SKM-1 treated with dmso at 0.1 percent for 144 hours (cell line): ENCODE results near the gene B4GALNT4.
"Not testable (repeated sequence)": the region's sequence is repeated elsewhere in the genome, so short reads cannot be mapped to it uniquely, and the experiment has no call there.

Experiments
- DNase-seq: peaks from one replicate; lab custom pipeline; 2025; ENCODE audit not compliant: unreplicated experiment; lab: John Stamatoyannopoulos, UW

The B4GALNT4 gene

DNA sequence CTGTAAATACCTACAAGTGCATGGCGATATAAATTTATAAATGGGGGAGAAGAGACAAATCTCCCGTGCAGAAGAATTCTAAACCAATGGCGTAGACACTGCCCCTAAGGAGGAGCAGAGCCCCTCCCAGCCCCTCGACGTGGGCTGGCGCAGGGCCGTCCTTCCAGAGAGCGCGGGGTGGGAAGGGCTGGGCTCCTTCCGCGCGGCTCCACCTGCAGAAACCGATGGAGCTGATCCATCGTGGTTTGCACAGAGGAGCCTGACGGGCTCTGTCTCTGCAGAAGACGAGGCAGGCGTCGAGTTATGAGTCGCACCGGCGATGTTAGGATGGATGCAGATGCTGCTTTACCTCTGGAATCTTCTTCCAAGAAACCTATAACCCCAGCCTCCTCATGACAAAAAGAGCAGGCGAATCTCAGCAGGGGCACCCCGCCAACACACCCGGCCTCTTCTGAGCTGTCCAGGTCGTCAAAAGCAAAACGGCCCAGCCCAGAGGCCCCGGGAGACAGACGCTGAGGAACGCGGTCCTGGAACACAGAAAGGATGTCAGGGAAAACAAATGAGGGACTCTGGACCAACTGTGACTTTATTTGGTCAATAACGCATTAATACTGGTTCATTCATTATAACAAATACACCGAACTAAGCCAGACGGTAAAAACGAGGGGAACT, 11.0 kb upstream of the B4GALNT4 start:
- no peak for DNase-seq

DNA sequence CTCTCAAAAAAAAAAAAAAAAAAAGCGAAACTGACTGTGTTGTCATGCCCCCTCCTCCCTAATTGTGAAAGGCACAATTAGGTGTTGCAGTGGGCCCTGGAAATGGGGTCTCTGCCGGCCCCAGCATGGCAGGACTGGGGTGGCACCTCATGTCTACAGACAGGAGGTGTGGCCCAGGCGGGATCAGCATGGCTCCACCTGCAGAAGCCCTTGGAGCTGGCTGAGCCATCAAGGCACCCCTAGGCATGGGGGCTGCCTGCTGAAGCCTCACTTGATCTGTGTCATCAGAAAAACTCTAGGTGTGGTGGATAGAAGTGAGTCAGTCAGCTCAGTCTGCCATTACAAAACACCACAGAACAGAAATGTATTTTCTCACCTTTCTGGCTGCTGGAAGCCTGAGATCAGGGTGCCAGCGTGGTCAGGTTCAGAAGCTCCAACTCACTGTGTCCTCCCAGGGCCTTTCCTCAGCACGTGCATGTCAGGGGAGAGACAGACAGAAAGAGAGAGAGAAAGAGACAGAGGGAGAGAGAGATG, 10.1 kb upstream of the B4GALNT4 start:
- DNase-seq: no peak

DNA sequence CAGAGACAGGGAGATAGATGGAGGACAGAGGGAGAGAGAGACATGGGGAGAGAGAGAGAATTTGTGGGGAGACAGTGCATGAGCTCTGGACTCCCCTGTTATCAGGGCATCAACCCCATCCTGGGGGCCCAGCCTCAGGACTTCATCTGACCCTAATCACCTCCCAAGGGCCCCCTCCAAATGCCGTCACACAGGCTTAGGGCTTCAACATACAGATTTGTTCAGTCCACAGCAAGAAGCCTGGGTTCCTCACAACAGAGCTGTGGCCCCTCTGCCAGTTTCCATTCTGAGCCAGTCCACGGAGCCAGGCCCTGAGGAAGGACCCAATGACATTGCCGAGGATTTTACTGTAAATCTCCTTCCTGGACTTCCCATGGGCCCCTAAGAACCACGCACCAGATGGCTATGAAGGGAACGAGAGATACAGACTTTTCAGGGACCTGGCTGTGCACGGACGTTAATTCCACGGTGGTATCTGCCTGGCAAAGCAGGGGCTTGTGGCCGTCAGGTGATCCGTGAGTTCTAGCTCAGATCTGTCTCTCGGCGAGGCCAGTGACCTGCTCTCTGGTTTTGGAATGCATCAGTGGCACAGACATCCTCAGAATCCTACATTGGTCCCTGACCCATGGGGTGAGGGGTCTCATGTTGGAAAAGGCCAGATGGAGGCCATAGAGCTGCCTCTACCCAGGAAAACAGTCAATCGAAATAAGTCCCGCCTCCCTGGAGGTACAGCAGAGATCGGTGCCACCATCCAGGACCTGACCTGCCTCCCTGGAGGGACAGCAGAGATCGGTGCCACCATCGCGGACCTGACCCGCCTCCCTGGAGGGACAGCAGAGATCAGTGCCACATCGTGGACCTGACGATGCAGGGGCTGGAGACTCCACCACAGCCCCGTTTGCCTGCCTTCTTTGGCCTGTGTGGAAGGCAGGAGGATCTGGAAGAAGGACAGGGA, 8.7 kb upstream of the B4GALNT4 start:
- no peak for DNase-seq

DNA sequence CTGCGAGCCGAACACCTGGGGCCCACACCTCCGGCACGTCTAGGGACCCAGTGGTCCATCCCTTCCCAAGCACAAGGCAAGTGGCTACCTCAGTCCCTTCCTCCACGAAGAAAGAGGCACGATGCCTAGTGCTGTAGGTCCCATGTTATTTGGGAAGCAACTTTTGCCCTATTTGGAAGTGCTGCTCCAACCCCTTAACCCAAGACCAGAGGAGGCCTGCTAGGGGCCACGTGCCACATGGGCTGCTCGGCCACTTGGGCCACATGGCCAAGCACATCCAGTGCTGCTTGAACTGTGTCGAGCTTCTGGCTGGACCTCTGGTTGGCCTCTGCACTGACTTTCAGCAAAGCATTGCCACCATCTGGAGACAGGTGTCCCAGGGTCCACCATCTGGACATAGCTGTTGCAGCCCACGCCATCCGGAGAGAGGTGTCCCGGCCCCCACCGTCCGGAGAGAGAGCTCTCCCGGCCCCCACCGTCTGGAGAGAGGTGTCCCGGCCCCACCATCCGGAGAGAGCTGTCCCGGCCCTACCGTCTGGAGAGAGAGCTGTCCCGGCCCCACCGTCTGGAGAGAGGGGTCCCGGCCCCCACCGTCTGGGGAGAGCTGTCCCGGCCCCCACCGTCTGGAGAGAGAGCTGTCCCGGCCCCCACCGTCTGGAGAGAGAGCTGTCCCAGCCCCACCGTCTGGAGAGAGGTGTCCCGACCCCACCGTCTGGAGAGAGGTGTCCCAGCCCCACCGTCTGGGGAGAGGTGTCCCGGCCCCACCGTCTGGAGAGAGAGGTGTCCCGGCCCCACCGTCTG, 6.5 kb upstream of the B4GALNT4 start:
- DNase-seq: no peak

DNA sequence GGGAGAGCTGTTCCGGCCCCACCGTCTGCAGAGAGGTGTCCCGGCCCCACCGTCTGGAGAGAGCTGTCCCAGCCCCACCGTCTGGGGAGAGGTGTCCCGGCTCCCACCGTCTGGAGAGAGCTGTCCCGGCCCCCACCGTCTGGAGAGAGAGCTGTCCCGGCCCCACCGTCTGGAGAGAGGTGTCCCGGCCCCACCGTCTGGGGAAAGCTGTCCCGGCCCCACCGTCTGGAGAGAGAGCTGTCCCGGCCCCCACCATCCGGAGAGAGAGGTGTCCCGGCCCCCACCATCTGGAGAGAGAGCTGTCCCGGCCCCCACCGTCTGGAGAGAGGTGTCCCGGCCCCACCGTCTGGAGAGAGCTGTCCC, 5.9 kb upstream of the B4GALNT4 start:
- DNase-seq: not testable (repeated sequence)

DNA sequence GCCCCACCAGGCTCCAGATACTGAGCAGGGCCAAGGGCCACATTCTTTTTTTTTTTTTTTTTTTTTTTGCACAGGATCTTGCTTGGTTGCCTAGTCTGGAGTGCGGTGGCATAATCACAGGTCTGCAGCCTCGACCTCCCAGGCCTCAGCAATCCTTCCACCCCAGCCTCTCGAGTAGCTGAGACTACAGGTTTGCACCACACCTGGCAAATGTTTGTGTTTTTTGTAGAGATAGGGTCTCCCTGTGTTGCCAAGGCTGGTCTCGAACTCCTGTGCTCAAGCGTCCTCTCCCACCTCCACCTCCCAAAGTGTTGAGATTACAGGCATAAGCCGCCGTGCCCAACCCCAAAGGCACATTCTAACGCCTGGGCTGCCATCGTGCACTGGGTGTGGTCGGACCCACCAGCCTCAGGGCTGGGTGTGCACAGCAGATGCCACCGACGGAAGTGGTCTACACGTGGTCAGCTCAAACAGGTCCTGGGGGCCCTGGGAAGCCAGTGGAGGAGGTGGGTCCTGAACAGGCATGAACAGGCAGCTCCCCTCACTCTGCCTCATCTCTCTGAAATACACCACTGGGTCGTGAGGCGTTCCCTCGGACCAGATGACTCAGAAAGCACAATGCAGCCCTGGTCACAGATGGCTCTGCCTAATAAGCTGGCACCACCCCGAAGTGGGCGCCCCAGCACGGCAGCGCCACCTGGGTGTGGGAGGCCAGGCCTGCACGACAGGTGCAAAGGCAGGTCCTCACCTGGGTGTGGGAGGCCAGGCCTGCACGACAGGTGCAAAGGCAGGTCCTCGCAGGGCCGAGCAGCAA, 5.1 kb upstream of the B4GALNT4 start:
- DNase-seq: no peak

DNA sequence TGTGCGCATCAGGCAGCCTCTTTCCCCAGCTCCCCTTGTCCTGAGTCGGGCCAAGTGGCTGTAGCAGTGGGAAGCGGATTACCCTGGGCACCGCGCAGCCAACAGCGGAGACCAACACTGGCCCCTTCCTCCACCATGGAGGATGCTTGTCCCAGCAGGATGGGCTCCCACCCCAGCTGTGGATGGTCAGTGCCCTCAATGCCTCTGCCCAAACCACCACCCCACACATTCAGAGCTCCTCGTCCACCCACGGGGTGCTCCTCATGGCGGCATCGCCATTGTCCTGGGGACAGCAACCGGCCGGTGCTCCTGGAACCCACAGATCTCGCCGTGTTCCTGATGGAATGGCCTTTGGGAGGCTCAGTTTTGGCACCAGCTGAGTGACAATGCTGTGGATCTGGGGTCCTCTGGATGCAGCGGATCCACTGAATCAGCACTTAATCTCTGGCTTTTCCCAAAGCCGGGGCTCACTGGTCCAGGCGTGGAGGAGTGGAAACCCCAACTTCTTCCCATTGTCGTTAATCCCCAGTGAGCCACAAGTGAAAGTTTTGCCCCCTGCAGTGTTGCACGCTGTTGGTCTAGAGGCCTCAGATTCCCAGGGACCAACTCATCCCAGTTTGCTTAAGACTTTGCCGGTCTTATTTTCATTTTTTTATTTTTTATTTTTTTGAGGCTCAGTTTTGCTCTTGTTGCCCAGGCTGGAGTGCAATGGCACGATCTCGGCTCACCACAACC, 4.1 kb upstream of the B4GALNT4 start:
- no peak for DNase-seq

DNA sequence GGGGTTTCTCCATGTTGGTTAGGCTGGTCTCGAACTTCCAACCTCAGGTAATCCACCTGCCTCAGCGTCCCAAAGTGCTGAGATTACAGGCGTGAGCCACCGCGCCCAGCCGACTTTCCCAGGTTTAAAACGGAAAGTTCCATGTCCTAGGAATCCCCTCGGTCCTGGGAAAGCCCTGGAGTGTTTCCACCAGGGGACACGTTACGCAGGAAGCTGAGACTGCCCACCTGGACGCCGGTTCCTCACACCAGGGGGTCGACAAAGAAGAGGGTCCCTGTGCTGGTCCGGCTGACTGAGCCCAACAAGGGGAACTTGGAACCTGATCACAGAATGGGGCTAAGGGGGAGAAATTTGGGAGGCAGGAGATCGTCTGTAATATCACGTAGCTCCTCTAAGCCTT, 3.5 kb upstream of the B4GALNT4 start:
- no peak for DNase-seq

DNA sequence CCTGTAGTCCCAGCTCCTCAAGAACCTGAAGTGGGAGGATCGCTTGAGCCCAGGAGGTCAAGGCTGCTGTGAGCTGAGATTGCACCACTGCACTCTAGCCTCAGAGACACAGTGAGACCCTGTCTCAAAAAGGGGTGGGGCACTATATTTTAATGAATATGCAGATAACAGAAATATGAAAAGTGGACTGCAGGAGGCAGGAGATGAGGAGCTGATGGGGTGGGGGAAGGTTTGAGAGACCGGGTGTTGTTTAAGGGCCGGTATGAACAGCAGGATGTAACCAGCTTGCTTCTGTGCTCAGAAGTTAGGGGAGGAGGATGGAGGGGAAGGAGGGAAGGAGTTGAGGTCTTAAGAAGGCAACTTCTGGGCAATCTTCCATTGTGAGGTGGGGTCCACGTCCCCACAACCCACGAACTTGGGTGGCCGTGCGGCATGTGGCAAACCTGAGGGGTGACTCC, 1.3 kb upstream of the B4GALNT4 start:
- DNase-seq: no peak

DNA sequence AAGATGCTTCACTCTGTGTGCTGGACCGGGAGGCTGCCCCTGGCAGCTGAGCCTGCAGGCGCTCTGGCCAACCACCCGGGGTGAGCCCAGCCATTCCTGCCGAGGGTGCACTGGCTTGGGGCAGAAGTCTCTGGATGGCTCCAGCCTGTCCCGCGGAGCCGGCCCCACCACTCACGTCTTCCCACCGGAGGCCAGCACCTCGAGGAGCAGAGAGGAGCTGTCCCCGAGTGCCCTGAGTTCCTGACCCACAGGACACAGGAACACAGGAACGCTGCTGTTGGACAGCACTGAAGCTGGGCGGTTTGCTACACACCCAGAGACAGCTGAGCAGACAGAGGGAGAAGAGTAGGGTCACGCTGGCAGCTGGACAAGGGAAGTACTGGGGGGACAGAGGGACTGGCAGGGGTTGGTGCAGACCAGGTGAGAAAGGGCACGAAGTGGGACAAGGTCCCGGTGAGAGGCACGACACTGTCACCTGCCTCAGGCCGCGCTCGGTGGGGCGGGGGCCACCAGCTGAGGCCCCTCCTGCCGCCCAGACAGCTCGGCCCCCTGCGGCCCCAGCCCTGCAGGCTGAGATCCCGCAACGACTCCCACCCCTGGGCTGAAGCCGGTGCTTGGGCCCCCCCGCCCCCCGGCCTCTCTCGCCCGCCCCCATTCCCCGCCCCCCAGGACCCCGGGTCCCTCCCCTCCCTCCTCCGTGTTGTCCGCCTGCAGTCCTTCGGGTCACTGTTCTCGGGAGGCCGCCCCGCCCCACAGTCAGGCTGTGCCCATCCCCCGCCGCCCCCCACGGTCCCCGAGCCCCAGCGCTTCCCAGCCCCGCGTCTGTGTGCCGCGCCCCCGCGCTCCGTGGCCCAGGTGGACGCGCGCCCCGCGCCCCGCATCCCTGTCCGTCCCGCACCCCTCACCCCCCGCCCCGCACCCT, 624 bp upstream of the B4GALNT4 start:
- no peak for DNase-seq

DNA sequence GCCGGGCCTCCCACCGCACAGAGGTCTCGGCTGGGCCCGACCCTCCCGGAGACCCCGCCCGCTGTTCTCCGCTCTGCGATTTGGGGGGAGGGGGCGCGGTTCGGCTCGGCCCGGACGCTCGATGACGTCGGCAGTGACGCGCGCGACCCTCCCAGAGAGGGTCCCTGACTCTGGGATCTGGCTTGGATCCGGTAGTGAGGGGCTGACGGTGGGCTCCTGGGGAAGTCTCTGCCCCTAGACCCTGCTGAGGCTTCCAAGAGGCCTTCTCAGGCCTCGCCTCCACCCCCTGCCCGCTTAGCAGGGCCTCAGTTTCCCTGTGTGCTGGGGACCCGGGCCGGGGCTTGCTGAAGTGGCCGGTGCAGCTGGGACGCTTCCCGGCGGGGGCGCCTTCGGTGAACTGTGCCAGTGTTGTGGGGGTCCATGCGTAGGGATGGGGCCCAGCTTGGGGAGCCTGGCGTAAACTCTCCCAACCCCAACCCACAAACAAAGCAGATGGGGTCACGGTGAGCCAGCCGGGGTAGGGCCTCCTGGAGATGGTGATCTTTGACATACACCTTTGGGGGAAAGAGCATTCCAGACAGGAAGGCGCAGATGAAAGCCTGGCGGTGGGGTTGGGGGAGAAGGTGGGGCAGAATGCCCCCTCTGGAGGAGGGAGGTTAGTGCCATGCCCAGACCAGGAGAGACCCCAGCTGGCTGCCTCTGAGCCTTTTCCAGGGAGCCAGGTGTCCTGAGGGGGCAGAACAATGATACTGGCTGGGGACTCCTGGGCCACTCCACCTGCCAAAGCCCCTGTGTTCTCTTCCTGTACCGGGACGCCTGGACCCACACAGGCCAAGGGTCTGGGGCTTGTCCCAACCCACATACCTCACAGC, 1.0 kb downstream of the B4GALNT4 start:
- no peak for DNase-seq

DNA sequence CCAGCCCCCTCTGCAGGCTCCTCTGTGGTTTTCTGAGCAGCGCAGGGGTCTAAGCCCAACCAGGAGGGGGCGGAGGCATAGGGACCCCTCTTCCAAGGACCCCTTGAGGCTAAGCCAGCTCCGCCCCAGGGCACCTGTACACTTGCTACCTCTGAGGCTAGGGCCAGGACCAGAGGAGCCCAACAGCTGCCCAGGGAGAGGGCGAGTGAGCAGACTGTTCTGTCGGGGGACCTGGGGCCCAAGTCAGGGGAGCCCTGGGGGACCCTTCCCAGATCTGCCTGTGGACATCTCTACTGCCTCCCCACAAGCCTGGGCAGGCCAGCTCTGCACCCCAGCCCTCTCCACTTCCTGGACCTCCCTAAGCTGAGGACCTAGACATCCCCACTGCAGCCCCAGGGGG, 1.8 kb downstream of the B4GALNT4 start:
- DNase-seq: no peak

DNA sequence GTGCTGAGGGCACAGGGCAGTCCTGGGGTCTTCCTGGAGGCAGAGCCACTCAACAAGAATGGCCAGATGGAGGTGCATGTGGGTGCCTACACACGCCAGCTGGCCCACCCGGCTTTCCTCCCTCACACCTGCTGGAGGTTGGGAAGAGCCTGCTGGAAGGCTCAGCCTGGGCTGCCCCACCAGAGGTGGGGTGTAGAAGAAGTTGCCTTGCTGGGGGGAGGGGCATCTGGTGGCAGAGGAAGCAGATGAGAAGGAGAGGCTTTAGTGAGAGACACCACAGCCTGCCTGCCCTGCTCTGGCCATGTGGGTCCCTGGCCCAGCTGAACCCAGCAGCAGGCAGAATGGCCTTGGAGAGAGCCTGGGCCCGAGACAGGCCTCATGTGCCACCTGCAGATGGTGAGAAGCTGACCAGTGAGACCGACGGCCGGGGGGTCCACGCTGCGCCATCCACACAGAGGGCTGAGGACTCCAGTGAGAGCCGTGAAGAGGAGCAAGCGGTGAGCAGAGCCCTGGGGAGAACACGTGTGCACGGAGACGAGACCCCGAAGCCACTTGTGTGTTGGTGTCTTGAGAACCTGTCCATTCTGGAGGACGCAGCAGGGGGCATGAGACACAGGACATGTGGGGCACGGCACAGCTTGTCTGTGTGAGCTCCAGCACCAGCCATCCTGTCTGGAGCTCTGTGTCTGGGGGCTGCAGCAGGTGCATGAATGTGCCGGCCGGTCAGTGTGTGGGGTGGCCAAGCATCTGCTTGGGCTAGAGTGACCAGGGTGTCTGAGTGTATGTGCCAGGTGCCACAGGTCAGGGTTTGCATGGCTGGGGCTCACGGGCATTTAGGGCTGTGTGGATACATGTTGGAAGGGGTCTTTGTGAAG, 2.7 kb downstream of the B4GALNT4 start:
- DNase-seq: no peak

DNA sequence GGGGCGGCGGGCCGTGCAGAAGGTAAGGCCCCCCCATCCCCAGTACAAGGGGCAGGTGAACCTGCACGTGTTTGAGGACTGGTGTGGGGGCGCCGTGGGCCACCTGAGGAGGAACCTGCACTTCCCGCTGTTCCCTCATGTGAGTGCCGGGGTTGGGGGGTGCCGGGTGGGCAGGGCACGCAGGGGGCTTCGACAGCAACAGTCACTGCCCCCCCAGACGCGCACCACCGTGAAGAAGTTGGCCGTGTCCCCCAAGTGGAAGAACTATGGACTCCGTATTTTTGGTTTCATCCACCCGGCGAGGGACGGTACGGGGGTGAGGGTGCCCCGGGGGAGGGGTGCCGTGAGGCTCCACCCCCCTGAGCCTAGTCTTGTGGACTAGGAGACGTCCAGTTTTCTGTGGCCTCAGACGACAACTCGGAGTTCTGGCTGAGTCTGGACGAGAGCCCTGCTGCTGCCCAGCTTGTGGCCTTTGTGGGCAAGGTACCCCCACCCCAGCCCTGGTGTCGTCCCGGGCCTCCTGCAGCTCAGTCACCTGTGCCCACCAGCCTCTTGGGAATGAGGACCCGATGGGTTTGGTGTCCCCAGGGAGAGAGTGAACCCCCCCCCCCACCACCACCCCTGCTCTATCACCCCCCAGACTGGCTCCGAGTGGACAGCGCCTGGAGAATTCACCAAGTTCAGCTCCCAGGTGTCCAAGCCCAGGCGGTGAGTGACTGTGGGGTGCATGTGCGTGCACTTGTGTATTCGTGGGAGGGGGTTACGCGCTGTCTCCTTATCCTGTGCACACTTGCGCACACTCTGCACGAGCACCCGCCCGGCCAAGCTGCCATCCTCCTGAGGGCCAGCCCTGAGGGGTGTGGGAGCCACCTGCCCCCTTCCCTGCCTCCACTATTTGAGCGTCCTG, 3.8 kb downstream of the B4GALNT4 start:
- DNase-seq: no peak

DNA sequence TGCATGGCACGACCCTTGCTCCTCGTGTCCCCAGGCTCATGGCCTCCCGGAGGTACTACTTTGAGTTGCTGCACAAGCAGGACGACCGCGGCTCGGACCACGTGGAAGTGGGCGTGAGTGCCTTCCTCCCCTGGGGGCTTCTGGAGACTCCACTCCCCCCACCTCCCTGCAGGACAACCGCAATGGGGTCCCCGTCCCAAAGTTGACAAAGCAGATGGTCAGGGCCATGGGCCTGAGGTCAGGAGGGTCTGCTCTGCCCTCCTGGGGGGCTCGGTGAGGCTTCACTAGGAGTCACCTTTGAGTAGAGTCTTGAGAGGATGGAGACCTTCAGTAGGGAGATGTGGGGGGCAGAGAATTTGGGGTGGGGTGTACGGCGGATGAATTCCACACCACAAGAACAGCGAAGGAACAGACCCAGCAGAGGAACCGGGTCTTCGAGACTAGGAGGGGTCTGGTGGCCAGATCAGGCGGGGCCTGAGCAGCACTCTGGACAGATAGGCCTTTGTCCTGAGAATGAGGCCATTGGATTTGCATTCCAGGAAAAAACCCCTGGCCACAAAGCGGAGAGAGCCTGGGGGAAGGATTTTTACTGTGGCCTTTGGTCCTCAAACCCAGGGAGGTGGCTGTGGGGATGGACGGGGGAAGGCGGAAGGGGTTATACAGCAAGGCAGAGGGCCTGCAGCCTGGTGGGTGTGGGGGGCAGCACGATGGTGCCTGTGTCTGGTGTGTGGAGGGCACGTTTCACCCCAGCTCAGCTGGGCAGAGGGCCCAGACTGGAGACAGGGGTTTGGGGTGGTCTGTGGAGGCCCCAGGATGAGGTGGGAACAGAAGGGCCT, 4.6 kb downstream of the B4GALNT4 start:
- DNase-seq: no peak
